Posterior vena cava (tissue), 2 donors: ENCODE measurements around the gene KDM4F. TPM values are rescaled to one million over a fixed set of nuclear protein-coding genes. Genes with fewer than 3 reads are reported as not detected.
"Not testable (repeated sequence)": the region's sequence is repeated elsewhere in the genome, so short reads cannot be mapped to it uniquely, and the experiment has no call there.

Source experiments
- DNase-seq: peaks from one replicate; pipeline ENCODE4 v3.0.0-alpha.2; 2020; ENCODE audit warnings: low spot score
- intact Hi-C, 2 donors: fragments of 100-400 bp; cut with DNase I; formaldehyde crosslinking; loops; one replicate each; pipeline versions ENCODE4 v1.14.1 to v1.14.2; 2022 to 2023
- long read RNA-seq, 2 donors: library from polyadenylated mRNA; unstranded; transcript quantifications; one replicate each; pipeline ENCODE4 v2.0.0, GENCODE V29; 2020 to 2021
- total RNA-seq, 2 donors: library from RNA; stranded (reverse); fragmentation: NEBNext Ultra II Directional; extraction: Animal tissue kit (Norgen Biotek cat#: 25700); gene quantifications; one replicate each; pipeline ENCODE4 v1.2.1, GENCODE V29; 2021
- donor health status: DM: yes; HTN: yes; CAD: no.
- donor health status: DM: yes; HTN: yes; CAD: no.

KDM4F gene
- not detected for total RNA-seq
- long read RNA-seq, donor 1: 0 reads
- long read RNA-seq, donor 2: 0 reads

- DNase-seq, intact Hi-C loops: not testable (repeated sequence)
Observed at GRCh38 chr11:95049122-95049521, at the start of gene KDM4F. TSS of gene KDM4F (plus strand) at chr11:95049422.

- no peak for DNase-seq
- intact Hi-C loops: no loop called here
Observed at GRCh38 chr11:95003716-95004115, 45.5 kb upstream of the KDM4F start.

- DNase-seq: no peak
- intact Hi-C loops: no loop called here
Observed at GRCh38 chr11:95005642-95006041, 43.6 kb upstream of the KDM4F start.

GRCh38 chr11:95011376-95011775 lies 37.8 kb upstream of the KDM4F start:
- no peak for DNase-seq
- intact Hi-C loops: no loop called here

- intact Hi-C loops: no loop called here
- no peak for DNase-seq
Observed at GRCh38 chr11:95014184-95014821, 34.9 kb upstream of the KDM4F start.

GRCh38 chr11:95016139-95016538 lies 33.1 kb upstream of the KDM4F start:
- intact Hi-C loops: no loop called here

GRCh38 chr11:95021468-95021867 lies 27.8 kb upstream of the KDM4F start:
- DNase-seq, intact Hi-C loops: not testable (repeated sequence)

More at GRCh38 chr11:95016139-95016538, 33.1 kb upstream of the KDM4F start:
- DNase-seq: no peak

- DNase-seq: no peak
- intact Hi-C loops: no loop called here
Observed at GRCh38 chr11:95024958-95025357, 24.3 kb upstream of the KDM4F start, which contains the start of gene KDM4E. TSS of gene KDM4E (plus strand) at chr11:95025258. CDS start at chr11:95025558, 300 bp downstream.

GRCh38 chr11:95025594-95025993 lies 23.6 kb upstream of the KDM4F start:
- intact Hi-C loops, DNase-seq: not testable (repeated sequence)

GRCh38 chr11:95028357-95028756 lies 20.9 kb upstream of the KDM4F start:
- DNase-seq: no peak
- intact Hi-C loops: no loop called here

- intact Hi-C loops: no loop called here
- DNase-seq: no peak
Observed at GRCh38 chr11:95033051-95033450, 16.2 kb upstream of the KDM4F start.

GRCh38 chr11:95035316-95035715 lies 13.9 kb upstream of the KDM4F start:
- DNase-seq: no peak
- intact Hi-C loops: no loop called here

- intact Hi-C loops, DNase-seq: not testable (repeated sequence)
Observed at GRCh38 chr11:95037356-95038035, 11.7 kb upstream of the KDM4F start.

GRCh38 chr11:95042239-95042638 lies 7.0 kb upstream of the KDM4F start:
- no peak for DNase-seq
- intact Hi-C loops: no loop called here

- intact Hi-C loops: no loop called here
- DNase-seq: no peak
Observed at GRCh38 chr11:95042906-95043305, 6.3 kb upstream of the KDM4F start.

GRCh38 chr11:95044010-95044409 lies 5.2 kb upstream of the KDM4F start:
- DNase-seq: no peak
- intact Hi-C loops: no loop called here

GRCh38 chr11:95045812-95046211 lies 3.4 kb upstream of the KDM4F start:
- no peak for DNase-seq
- intact Hi-C loops: no loop called here

GRCh38 chr11:95050595-95051202 lies 1.5 kb downstream of the KDM4F start:
- no peak for DNase-seq
- intact Hi-C loops: no loop called here

- no peak for DNase-seq
- intact Hi-C loops: no loop called here
Observed at GRCh38 chr11:95054356-95054755, 5.1 kb downstream of the KDM4F start.

GRCh38 chr11:95055283-95055897 lies 6.2 kb downstream of the KDM4F start:
- no peak for DNase-seq
- intact Hi-C loops: no loop called here
